Vagina (tissue), 2 donors: ENCODE data around the gene STAB1.

Source experiments
- POLR2A ChIP-seq, 2 donors: fragments of 450-650 bp; IDR thresholded peaks; one replicate each; pipeline ENCODE4 v1.6.1; 2017; ENCODE audit warnings: antibody characterized with exemption in 2 of 2, mild to moderate bottlenecking in 2 of 2, moderate library complexity in 2 of 2
- POLR2AphosphoS5 ChIP-seq, 2 donors: sonication (generic); formaldehyde crosslinking; IDR thresholded peaks; one replicate each; pipeline ENCODE4 v1.9.0; 2017; ENCODE audit warnings: antibody characterized with exemption in 2 of 2, mild to moderate bottlenecking in 2 of 2, low read depth in 1 of 2; ENCODE audit not compliant: insufficient read depth in 1 of 2
- TF ChIP-seq, protein P1 (sequence below), 3 experiments: fragments of 450-650 bp in 2 of 3; fragments of 200-600 bp in 1 of 3; sonication (generic) in 1 of 3; IDR thresholded peaks; one replicate each; pipeline ENCODE4 v1.5.1; 2017 to 2019; ENCODE audit warnings: antibody characterized with exemption in 3 of 3, mild to moderate bottlenecking in 2 of 3, moderate library complexity in 2 of 3

- TF ChIP-seq, protein P1, sequence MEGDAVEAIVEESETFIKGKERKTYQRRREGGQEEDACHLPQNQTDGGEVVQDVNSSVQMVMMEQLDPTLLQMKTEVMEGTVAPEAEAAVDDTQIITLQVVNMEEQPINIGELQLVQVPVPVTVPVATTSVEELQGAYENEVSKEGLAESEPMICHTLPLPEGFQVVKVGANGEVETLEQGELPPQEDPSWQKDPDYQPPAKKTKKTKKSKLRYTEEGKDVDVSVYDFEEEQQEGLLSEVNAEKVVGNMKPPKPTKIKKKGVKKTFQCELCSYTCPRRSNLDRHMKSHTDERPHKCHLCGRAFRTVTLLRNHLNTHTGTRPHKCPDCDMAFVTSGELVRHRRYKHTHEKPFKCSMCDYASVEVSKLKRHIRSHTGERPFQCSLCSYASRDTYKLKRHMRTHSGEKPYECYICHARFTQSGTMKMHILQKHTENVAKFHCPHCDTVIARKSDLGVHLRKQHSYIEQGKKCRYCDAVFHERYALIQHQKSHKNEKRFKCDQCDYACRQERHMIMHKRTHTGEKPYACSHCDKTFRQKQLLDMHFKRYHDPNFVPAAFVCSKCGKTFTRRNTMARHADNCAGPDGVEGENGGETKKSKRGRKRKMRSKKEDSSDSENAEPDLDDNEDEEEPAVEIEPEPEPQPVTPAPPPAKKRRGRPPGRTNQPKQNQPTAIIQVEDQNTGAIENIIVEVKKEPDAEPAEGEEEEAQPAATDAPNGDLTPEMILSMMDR (IDR thresholded peaks at IDR 0.05), result no peak
- TF ChIP-seq POLR2A (IDR thresholded peaks at IDR 0.05) (no peak), POLR2AphosphoS5 (IDR thresholded peaks at IDR 0.05; ENCODE audit: insufficient read depth in 1 of 2, low read depth in 1 of 2) (no peak)
Measured at GRCh38 chr3:52509753-52510328, 14.7 kb downstream of the STAB1 start.
